NB4 (cell line): ENCODE results near the gene TAS2R50.

Source experiments
- CTCF ChIP-seq: IDR thresholded peaks from one replicate; pipeline ENCODE4 v1.5.1; 2012; ENCODE audit warnings: low read depth, low read length
- MAX ChIP-seq: IDR thresholded peaks from 2 replicates; pipeline ENCODE4 v1.6.1; 2011; ENCODE audit warnings: low read depth, low read length
- MYC ChIP-seq: IDR thresholded peaks from 2 replicates; pipeline ENCODE4 v1.6.1; 2011; ENCODE audit warnings: low read depth, low read length
- POLR2A ChIP-seq: IDR thresholded peaks from 2 replicates; pipeline ENCODE4 v1.6.1; 2011; ENCODE audit warnings: mild to moderate bottlenecking; ENCODE audit not compliant: insufficient read length; ENCODE audit errors: extremely low read depth

- TF ChIP-seq MYC (no peak), CTCF (no peak), POLR2A (no peak), MAX (no peak)
These were observed 44.6 kb downstream of the TAS2R50 start for GRCh38 chr12:10941916-10942607.
